H9 (cell line): ENCODE results near the gene FBN2. TPM values are rescaled to one million over a fixed set of nuclear protein-coding genes. Genes with fewer than 3 reads are reported as not detected.
A peak's percentile ranks its signal among the peaks of the same experiment; 100 is the strongest.

Experiments
- DNase-seq: peaks from one replicate; pipeline ENCODE4 v3.0.0-alpha.2; 2017
- H2AFZ ChIP-seq: one replicate; pipeline ENCODE4 v1.6.1; 2013; ENCODE audit warnings: mild to moderate bottlenecking, low read length, control low read depth, moderate library complexity
- H2AK5ac ChIP-seq: 2 replicates; pipeline ENCODE4 v1.6.1; 2013; ENCODE audit warnings: low read length, control low read depth, mixed read lengths; ENCODE audit not compliant: insufficient read length
- H2BK120ac ChIP-seq: one replicate; pipeline ENCODE4 v1.6.1; 2013; ENCODE audit warnings: low read depth, mild to moderate bottlenecking, low read length, control low read depth, inconsistent platforms; ENCODE audit not compliant: poor library complexity, severe bottlenecking
- H2BK12ac ChIP-seq: 2 replicates; pipeline ENCODE4 v1.6.1; 2013; ENCODE audit warnings: low read length, control low read depth, mixed read lengths, low read depth; ENCODE audit not compliant: insufficient read length
- H2BK15ac ChIP-seq: 2 replicates; pipeline ENCODE4 v1.6.1; 2013; ENCODE audit warnings: low read depth, low read length, control low read depth
- H2BK20ac ChIP-seq: one replicate; pipeline ENCODE4 v1.6.1; 2013; ENCODE audit warnings: low read depth, mild to moderate bottlenecking, low read length, control low read depth, inconsistent platforms; ENCODE audit not compliant: poor library complexity, severe bottlenecking
- H2BK5ac ChIP-seq: 2 replicates; pipeline ENCODE4 v1.6.1; 2013; ENCODE audit warnings: low read length, control low read depth, mixed read lengths; ENCODE audit not compliant: insufficient read length
- H3K14ac ChIP-seq: 2 replicates; pipeline ENCODE4 v1.6.1; 2013; ENCODE audit warnings: low read length, control low read depth; ENCODE audit not compliant: insufficient read depth
- H3K18ac ChIP-seq: 2 replicates; pipeline ENCODE4 v1.6.1; 2013; ENCODE audit warnings: low read depth, mild to moderate bottlenecking, mixed read lengths, low read length, control low read depth; ENCODE audit not compliant: insufficient read length
- H3K23ac ChIP-seq: 2 replicates; pipeline ENCODE4 v1.6.1; 2013; ENCODE audit warnings: low read length, control low read depth, mixed read lengths, low read depth; ENCODE audit not compliant: insufficient read length
- H3K23me2 ChIP-seq: 2 replicates; pipeline ENCODE4 v1.6.1; 2013; ENCODE audit warnings: low read depth, mild to moderate bottlenecking, mixed read lengths, low read length, control low read depth; ENCODE audit not compliant: insufficient read length, poor library complexity, severe bottlenecking
- H3K27ac ChIP-seq: 2 replicates; pipeline ENCODE4 v1.5.1; 2013; ENCODE audit warnings: low read length, control low read depth, mixed read lengths, low read depth; ENCODE audit not compliant: insufficient read length
- H3K27me3 ChIP-seq: 2 replicates; pipeline ENCODE4 v1.6.1; 2013; ENCODE audit warnings: low read length, control low read depth, inconsistent platforms; ENCODE audit not compliant: insufficient read depth
- H3K4ac ChIP-seq: 2 replicates; pipeline ENCODE4 v1.6.1; 2013; ENCODE audit warnings: low read depth, mild to moderate bottlenecking, control low read depth, inconsistent platforms, low read length, moderate library complexity
- H3K4me1 ChIP-seq: 2 replicates; pipeline ENCODE4 v1.6.1; 2013; ENCODE audit warnings: low read length, control low read depth, inconsistent platforms; ENCODE audit not compliant: insufficient read depth
- H3K4me2 ChIP-seq: 2 replicates; pipeline ENCODE4 v1.6.1; 2013; ENCODE audit warnings: low read length, control low read depth, mixed read lengths; ENCODE audit not compliant: insufficient read length, insufficient read depth
- H3K56ac ChIP-seq: 2 replicates; pipeline ENCODE4 v1.6.1; 2013; ENCODE audit warnings: low read depth, mild to moderate bottlenecking, mixed read lengths, low read length, control low read depth; ENCODE audit not compliant: insufficient read length
- H3K79me1 ChIP-seq: 2 replicates; pipeline ENCODE4 v1.6.1; 2013; ENCODE audit warnings: low read depth, mild to moderate bottlenecking, moderate library complexity, low read length, control low read depth, inconsistent platforms; ENCODE audit not compliant: insufficient read depth, poor library complexity, severe bottlenecking
- H3K79me2 ChIP-seq: 2 replicates; pipeline ENCODE4 v1.6.1; 2013; ENCODE audit warnings: low read length, control low read depth, inconsistent platforms; ENCODE audit not compliant: insufficient read depth
- H3K9ac ChIP-seq: 2 replicates; pipeline ENCODE4 v1.6.1; 2013; ENCODE audit warnings: low read length, control low read depth, mixed read lengths; ENCODE audit not compliant: insufficient read length; ENCODE audit errors: extremely low read depth
- H3K9me3 ChIP-seq: one replicate; pipeline ENCODE4 v1.6.1; 2013; ENCODE audit warnings: low read depth, low read length, inconsistent platforms; ENCODE audit not compliant: control insufficient read depth
- H3T11ph ChIP-seq: one replicate; pipeline ENCODE4 v1.6.1; 2013; ENCODE audit warnings: mild to moderate bottlenecking, low read length, control low read depth, inconsistent platforms
- H4K20me1 ChIP-seq: one replicate; pipeline ENCODE4 v1.6.1; 2013; ENCODE audit not compliant: control insufficient read depth, insufficient read length, insufficient read depth
- H4K5ac ChIP-seq: 2 replicates; pipeline ENCODE4 v1.6.1; 2013; ENCODE audit warnings: low read depth, mild to moderate bottlenecking, mixed read lengths, low read length, control low read depth; ENCODE audit not compliant: insufficient read length
- H4K8ac ChIP-seq: replicated peaks from 2 replicates; pipeline ENCODE4 v1.6.1; 2013; ENCODE audit warnings: low read length, control low read depth, mixed read lengths, low read depth; ENCODE audit not compliant: insufficient read length
- H4K91ac ChIP-seq: 2 replicates; pipeline ENCODE4 v1.6.1; 2013; ENCODE audit warnings: low read depth, mild to moderate bottlenecking, moderate library complexity, mixed read lengths, low read length, control low read depth; ENCODE audit not compliant: insufficient read length
- H3K27ac Mint-ChIP-seq, 3 experiments: 2 replicates in 2 of 3; 3 replicates in 1 of 3; pipeline ENCODE4 v1.8.0; 2020 to 2021; ENCODE audit warnings: mixed read lengths in 3 of 3, mild to moderate bottlenecking in 1 of 3, moderate library complexity in 1 of 3
- H3K27me3 Mint-ChIP-seq: 2 replicates; pipeline ENCODE4 v1.8.0; 2021; ENCODE audit warnings: low read depth, mild to moderate bottlenecking, moderate library complexity, mixed read lengths
- H3K36me3 Mint-ChIP-seq, 3 experiments: 2 replicates in 2 of 3; 3 replicates in 1 of 3; pipeline ENCODE4 v1.8.0; 2020 to 2021; ENCODE audit warnings: low read depth in 3 of 3, mixed read lengths in 3 of 3; ENCODE audit not compliant: insufficient read depth in 1 of 3
- H3K4me1 Mint-ChIP-seq, 2 experiments: 2 replicates each; pipeline ENCODE4 v1.8.0; 2020; ENCODE audit warnings: mixed read lengths in 2 of 2
- H3K4me3 Mint-ChIP-seq, 2 experiments: 2 replicates in 1 of 2; 3 replicates in 1 of 2; pipeline ENCODE4 v1.8.0; 2020 to 2021; ENCODE audit warnings: mild to moderate bottlenecking in 2 of 2, mixed read lengths in 2 of 2, moderate library complexity in 1 of 2
- H3K9me3 Mint-ChIP-seq, 2 experiments: 2 replicates in 1 of 2; 3 replicates in 1 of 2; pipeline ENCODE4 v1.8.0; 2020; ENCODE audit warnings: mild to moderate bottlenecking in 2 of 2, mixed read lengths in 2 of 2, moderate library complexity in 1 of 2
- WGBS: extraction: QIAGEN DNeasy Blood & Tissue Kit; methylation state at CpG from one replicate; pipeline ENCODE4 v1.1.7; 2013; ENCODE audit warnings: missing lambda C conversion rate, low lambda C conversion rate, mixed read lengths; ENCODE audit not compliant: insufficient read length; ENCODE audit errors: extremely low coverage; 5-methylcytosine and 5-hydroxymethylcytosine counted together
- total RNA-seq: library from RNA; stranded (reverse); gene quantifications from 2 replicates; pipeline ENCODE4 v1.2.1, GENCODE V29; 2021
- TF ChIP-seq, protein P1 (sequence below): fragments of 200-600 bp; sonication (generic); conservative IDR thresholded peaks from 3 replicates; pipeline ENCODE4 v1.8.0; 2021; ENCODE audit warnings: antibody characterized with exemption, mild to moderate bottlenecking

Gene FBN2
- total RNA-seq, 1 experiment from 2014 or later: 8.3 TPM

DNA sequence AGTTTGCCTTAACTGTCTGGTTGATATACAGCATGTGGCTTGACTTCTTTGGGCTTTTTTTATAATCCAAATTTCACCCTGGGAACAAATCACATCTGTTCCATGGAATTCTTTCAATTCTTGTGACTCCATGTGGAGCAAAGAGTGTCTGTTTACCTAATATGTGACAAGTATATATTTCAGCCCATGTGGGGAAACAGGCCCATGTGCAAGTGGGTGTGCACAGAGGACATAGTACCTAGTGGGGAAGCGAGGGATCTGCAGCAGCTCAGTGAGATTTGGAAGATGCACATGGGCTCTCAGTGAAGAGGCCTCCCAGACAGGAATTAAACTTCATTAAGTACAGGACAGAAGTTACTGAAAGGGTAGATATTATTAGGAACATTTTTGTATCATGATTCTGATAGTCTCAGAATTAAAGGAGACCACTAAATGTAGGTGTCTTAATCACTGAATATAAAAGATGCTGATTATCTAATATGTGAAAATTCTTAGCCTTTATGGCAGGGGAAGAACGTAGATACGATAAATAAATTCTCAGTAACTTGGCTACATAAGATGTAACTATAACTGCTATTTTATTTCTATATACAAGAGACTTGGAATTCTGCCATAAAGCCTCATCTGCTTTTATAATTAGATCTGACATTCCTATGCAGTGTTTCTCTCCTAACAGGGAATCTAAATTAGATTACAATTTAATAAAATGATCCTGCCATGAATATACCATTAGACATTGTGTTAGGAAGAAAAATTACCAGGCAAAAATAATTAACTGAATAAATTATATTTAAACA lies 273.3 kb downstream of the FBN2 start:
- H3K4me1 Mint-ChIP-seq: peaks cover 8% of the 10 kb centered on the region in 2 experiments; a peak in 3 of 4 replicates
- Histone ChIP-seq H3K79me1 (no peaks in the 10 kb centered on the region), H3K9ac (no peak overlapping the region), H3K56ac (no peak overlapping the region), H3K23me2 (no peaks in the 10 kb centered on the region), H2BK120ac (no peak overlapping the region), H4K91ac (no peak overlapping the region), H3K23ac (no peak overlapping the region), H3K4me2 (no peak overlapping the region), H4K20me1 (no peaks in the 10 kb centered on the region), H3K18ac (no peak overlapping the region), H4K8ac (no peak overlapping the region), H3T11ph (no peak overlapping the region), H3K4ac (no peak overlapping the region), H3K27ac (no peak overlapping the region), H2BK12ac (no peak overlapping the region), H3K4me1 (no peaks in the 10 kb centered on the region), H3K27me3 (no peaks in the 10 kb centered on the region), H2BK15ac (no peak overlapping the region), H3K14ac (no peak overlapping the region), H2BK5ac (no peak overlapping the region), H2BK20ac (no peak overlapping the region), H4K5ac (no peak overlapping the region), H2AK5ac (no peak overlapping the region), H3K9me3 (no peaks in the 10 kb centered on the region), H2AFZ (no peak overlapping the region), H3K79me2 (no peaks in the 10 kb centered on the region)
- no peaks in the 10 kb centered on the region for H3K27me3 Mint-ChIP-seq
- H3K36me3 Mint-ChIP-seq: peaks cover 3 to 10% (median 4%) of the 10 kb centered on the region in 3 experiments; a peak in 5 of 7 replicates
- no peak overlapping the region for H3K4me3 Mint-ChIP-seq
- TF ChIP-seq, protein P1, sequence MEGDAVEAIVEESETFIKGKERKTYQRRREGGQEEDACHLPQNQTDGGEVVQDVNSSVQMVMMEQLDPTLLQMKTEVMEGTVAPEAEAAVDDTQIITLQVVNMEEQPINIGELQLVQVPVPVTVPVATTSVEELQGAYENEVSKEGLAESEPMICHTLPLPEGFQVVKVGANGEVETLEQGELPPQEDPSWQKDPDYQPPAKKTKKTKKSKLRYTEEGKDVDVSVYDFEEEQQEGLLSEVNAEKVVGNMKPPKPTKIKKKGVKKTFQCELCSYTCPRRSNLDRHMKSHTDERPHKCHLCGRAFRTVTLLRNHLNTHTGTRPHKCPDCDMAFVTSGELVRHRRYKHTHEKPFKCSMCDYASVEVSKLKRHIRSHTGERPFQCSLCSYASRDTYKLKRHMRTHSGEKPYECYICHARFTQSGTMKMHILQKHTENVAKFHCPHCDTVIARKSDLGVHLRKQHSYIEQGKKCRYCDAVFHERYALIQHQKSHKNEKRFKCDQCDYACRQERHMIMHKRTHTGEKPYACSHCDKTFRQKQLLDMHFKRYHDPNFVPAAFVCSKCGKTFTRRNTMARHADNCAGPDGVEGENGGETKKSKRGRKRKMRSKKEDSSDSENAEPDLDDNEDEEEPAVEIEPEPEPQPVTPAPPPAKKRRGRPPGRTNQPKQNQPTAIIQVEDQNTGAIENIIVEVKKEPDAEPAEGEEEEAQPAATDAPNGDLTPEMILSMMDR: no peak
- 0 out of 7 replicates have a peak overlapping the region, but pooled peaks of 1 of the 3 experiments have one; percentile 11 for H3K27ac Mint-ChIP-seq
- no CpG with 5 or more reads among the region's 3 CpGs for WGBS
- peaks cover 0 to 3% of the 10 kb centered on the region in 2 experiments; a peak in 3 of 5 replicates for H3K9me3 Mint-ChIP-seq
- DNase-seq: no peak
